Body of pancreas (tissue), 4 donors: ENCODE measurements around the gene AP4E1. TPM values are rescaled to one million over a fixed set of nuclear protein-coding genes. Genes with fewer than 3 reads are reported as not detected.

ENCODE experiments used
- ATAC-seq: fragments of 150-250 bp; one replicate; pipeline ENCODE4 v1.9.1; 2016
- DNase-seq, 4 donors: peaks; one replicate each; pipeline ENCODE4 v3.0.0-alpha.2; 2019
- H3K27ac ChIP-seq, 4 donors: fragments of 200-600 bp; sonication (generic); 1 replicate in 3 of 4; 2 replicates in 1 of 4; pipeline versions ENCODE4 v1.5.1 to v1.6.1; 2016 to 2019; ENCODE audit warnings: mild to moderate bottlenecking in 1 of 4, mixed read lengths in 1 of 4, moderate library complexity in 1 of 4
- H3K27me3 ChIP-seq, 2 donors: fragments of 200-600 bp; sonication (generic); one replicate each; pipeline ENCODE4 v1.6.0; 2016; ENCODE audit warnings: mild to moderate bottlenecking in 1 of 2
- H3K36me3 ChIP-seq, 2 donors: fragments of 200-600 bp; sonication (generic); replicated peaks in 1 of 2; 2 replicates each; pipeline ENCODE4 v1.5.1; 2016; ENCODE audit warnings: low read depth in 2 of 2; ENCODE audit not compliant: insufficient read depth in 1 of 2
- H3K4me1 ChIP-seq: fragments of 200-600 bp; sonication (generic); one replicate; pipeline ENCODE4 v1.6.0; 2016
- H3K4me3 ChIP-seq, 2 donors: fragments of 200-600 bp; sonication (generic); 1 replicate in 1 of 2; 2 replicates in 1 of 2; pipeline ENCODE4 v1.5.1; 2016 to 2019
- H3K9me3 ChIP-seq, 3 donors: fragments of 200-600 bp; sonication (generic); 1 replicate in 2 of 3; 2 replicates in 1 of 3; pipeline ENCODE4 v1.5.1; 2016
- CTCF ChIP-seq, 7 experiments: fragments of 450-650 bp in 4 of 7; fragments of 200-600 bp in 3 of 7; sonication (generic) in 3 of 7; IDR thresholded peaks; one replicate each; pipeline ENCODE4 v1.5.1; 2016 to 2019; ENCODE audit warnings: antibody characterized with exemption in 7 of 7
- POLR2A ChIP-seq, 3 donors: fragments of 450-650 bp; IDR thresholded peaks; one replicate each; pipeline ENCODE4 v1.6.1; 2016; ENCODE audit warnings: antibody characterized with exemption in 3 of 3, mild to moderate bottlenecking in 2 of 3
- WGBS, 2 donors: methylation state at CpG; one replicate each; pipeline ENCODE4 v1.1.5; 2017; 5-methylcytosine and 5-hydroxymethylcytosine counted together
- intact Hi-C: fragments of 100-400 bp; cut with DNase I; formaldehyde crosslinking; loops from one replicate; pipeline ENCODE4 v1.15.1; 2023
- total RNA-seq, 2 donors: library from RNA; depleted of rRNA; stranded (reverse); fragments of >200 nt; gene quantifications; one replicate each; pipeline ENCODE4 v1.1.0, GENCODE V29; 2016

The AP4E1 gene
- total RNA-seq, 2 donors from 2014 or later, result 3.4 to 3.6 TPM

DNA sequence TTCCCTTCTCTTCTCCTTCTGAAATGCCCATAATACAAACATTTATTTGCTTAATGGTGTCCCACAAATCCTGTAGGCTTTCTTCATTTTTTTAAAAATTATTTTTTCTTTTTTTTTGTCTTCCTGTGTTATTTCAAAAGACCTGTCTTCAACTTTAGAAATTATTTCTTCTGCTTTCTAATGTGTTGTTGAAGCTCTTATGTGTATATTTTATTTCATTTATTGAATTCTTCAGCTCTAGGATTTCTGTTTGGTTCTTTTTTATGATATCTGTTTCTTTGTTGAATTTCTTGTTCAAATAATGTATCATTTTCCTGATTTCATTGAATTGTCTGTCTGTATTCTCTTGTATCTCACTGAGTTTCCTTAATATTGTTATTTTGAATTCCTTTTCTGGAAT lies 63.1 kb downstream of the AP4E1 start:
- Histone ChIP-seq H3K4me1 (no peaks in the 10 kb centered on the region), H3K27ac (no peak overlapping the region), H3K4me3 (no peak overlapping the region), H3K36me3 (peaks cover 5 to 15% of the 10 kb centered on the region in 2 donors), H3K27me3 (no peaks in the 10 kb centered on the region), H3K9me3 (peaks cover 0 to 17% (median 0%) of the 10 kb centered on the region in 3 donors)
- ATAC-seq (no peak), DNase-seq (no peak)
- intact Hi-C loops, result no loop called here
- TF ChIP-seq CTCF (IDR thresholded peaks at IDR 0.05) (no peak), POLR2A (IDR thresholded peaks at IDR 0.05) (no peak)

DNA sequence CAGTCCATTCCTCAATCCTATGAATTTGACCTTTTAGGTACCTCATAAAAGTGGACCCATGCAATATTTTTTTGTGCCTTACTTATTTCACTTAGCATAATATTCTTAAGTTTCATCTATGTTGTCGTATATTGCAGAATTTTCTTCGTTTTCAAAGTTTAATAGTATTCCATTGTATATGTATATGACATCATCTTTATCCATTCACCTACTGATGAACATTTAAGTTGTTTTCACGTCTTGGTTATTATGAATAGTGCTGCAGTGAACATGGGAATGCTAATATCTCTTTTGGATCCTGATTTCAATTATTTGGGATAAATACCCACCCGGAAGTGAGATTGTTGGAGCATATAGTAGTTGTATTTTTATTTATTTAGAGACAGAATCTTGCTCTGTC lies 65.1 kb downstream of the AP4E1 start:
- H3K4me3 ChIP-seq, result no peak overlapping the region
- WGBS, 2 donors, result 94 to 98% methylated on average over 4 of the region's 4 CpGs
- ATAC-seq (no peak), DNase-seq (no peak)
- intact Hi-C loops, result no loop called here
- no peak overlapping the region for H3K27ac ChIP-seq
- H3K27me3 ChIP-seq, result no peaks in the 10 kb centered on the region
- H3K36me3 ChIP-seq, result peaks cover 5 to 14% of the 10 kb centered on the region in 2 donors
- TF ChIP-seq POLR2A (IDR thresholded peaks at IDR 0.05) (no peak), CTCF (IDR thresholded peaks at IDR 0.05) (no peak)
- peaks cover 0 to 17% (median 0%) of the 10 kb centered on the region in 3 donors for H3K9me3 ChIP-seq
- no peaks in the 10 kb centered on the region for H3K4me1 ChIP-seq

- intact Hi-C loops, result no loop called here
- WGBS, 2 donors, result 70 to 86% methylated on average over 2 of the region's 2 CpGs
- ATAC-seq (no peak), DNase-seq (no peak)
- Histone ChIP-seq H3K36me3 (no peaks in the 10 kb centered on the region), H3K9me3 (peaks cover 0 to 5% (median 0%) of the 10 kb centered on the region in 3 donors), H3K27ac (no peak overlapping the region), H3K4me3 (no peak overlapping the region), H3K4me1 (no peaks in the 10 kb centered on the region), H3K27me3 (no peaks in the 10 kb centered on the region)
- TF ChIP-seq POLR2A (IDR thresholded peaks at IDR 0.05) (no peak), CTCF (IDR thresholded peaks at IDR 0.05) (no peak)
These were observed 68.7 kb downstream of the AP4E1 start for GRCh38 chr15:50977162-50977561.

GRCh38 chr15:50978580-50978979 lies 70.1 kb downstream of the AP4E1 start:
- DNase-seq, result no peak
- H3K36me3 ChIP-seq, result no peaks in the 10 kb centered on the region
- H3K9me3 ChIP-seq, result no peaks in the 10 kb centered on the region
- no peak overlapping the region for H3K27ac ChIP-seq
- H3K27me3 ChIP-seq, result no peaks in the 10 kb centered on the region
- no peak overlapping the region for H3K4me3 ChIP-seq
- no peaks in the 10 kb centered on the region for H3K4me1 ChIP-seq
- ATAC-seq, result no peak
- TF ChIP-seq POLR2A (IDR thresholded peaks at IDR 0.05) (no peak), CTCF (IDR thresholded peaks at IDR 0.05) (no peak)
- intact Hi-C loops, result no loop called here
- 95% methylated on average over 4 of the region's 4 CpGs for WGBS, 2 donors

DNA sequence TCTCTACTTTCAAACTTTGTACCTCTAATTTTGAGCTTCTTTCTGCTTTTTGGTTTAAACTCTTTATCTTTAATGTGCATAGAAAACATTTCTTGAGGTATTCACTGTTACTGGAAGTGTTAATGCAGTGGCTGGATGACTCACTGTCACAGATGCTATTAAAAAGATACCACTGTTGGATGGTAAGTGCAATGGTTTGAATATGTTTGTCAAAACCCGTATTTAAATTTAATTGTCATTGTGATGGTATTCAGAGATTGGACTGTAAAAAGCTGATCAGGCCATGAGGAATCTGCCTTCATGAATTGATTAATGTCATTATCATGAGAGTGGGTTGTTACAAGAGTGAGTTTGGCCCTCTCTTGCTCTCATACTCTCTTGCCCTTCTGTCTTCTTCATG lies 70.6 kb downstream of the AP4E1 start:
- intact Hi-C loops, result no loop called here
- DNase-seq (no peak), ATAC-seq (no peak)
- WGBS, 2 donors, result 94 to 97% methylated on average over 1 of the region's 1 CpG
- H3K4me1 ChIP-seq, result no peaks in the 10 kb centered on the region
- H3K27me3 ChIP-seq, result no peaks in the 10 kb centered on the region
- TF ChIP-seq CTCF (IDR thresholded peaks at IDR 0.05) (no peak), POLR2A (IDR thresholded peaks at IDR 0.05) (no peak)
- no peaks in the 10 kb centered on the region for H3K9me3 ChIP-seq
- H3K36me3 ChIP-seq, result no peaks in the 10 kb centered on the region
- no peak overlapping the region for H3K4me3 ChIP-seq
- H3K27ac ChIP-seq, result no peak overlapping the region
